HG02571 (cell line): ENCODE measurements around the gene WDR44.
"Not testable (repeated sequence)": the region's sequence is repeated elsewhere in the genome, so short reads cannot be mapped to it uniquely, and the experiment has no call there.

Experiments used
- ATAC-seq: cut with Tn5 transposase; IDR thresholded peaks from one replicate; pipeline ENCODE4 v1.9.1; 2021; ENCODE audit warnings: mild to moderate bottlenecking, moderate library complexity; ENCODE audit not compliant: unreplicated experiment

Gene WDR44

DNA sequence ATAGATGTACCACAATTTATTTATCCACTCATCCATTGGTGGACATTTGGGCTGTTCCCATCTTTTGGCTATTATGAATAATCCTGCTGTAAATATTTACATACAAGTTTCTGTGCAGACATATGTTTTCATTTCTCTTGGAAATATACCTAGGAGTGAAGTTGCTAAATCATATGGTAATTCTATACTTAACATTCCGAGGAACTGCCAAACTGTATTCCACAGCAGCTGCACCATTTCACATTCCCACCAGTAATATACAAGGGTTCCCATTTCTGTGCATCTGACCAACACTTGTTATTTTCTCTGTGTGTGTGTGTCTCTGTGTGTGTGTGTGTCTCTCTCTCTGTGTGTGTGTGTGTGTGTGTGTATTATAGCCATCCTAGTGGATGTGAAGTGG lies 134.3 kb downstream of the WDR44 start:
- ATAC-seq, result no peak

- not testable (repeated sequence) for ATAC-seq
Measured at GRCh38 chrX:118482384-118482783, 136.5 kb downstream of the WDR44 start.

GRCh38 chrX:118484216-118484903 lies 138.5 kb downstream of the WDR44 start:
- ATAC-seq, result no peak

DNA sequence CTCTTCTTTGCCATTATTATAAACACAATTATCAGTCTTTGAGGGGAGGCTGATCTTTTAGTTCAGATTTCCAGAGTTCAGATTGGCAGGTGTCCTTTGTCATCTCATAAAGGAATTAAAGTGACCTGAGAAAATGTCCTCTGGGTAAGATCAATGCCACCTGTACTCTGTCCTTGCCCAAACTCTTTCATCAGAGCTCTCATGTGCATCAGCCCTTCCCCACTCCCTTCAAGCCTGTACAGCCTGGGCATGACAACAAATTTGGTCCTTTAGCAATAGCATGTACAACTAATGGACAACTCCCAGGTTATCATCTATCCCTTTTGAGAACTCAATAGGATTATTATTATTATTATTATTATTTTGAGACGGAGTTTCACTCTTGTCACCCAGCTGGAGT lies 140.8 kb downstream of the WDR44 start:
- ATAC-seq, result not testable (repeated sequence)

GRCh38 chrX:118493016-118493415 lies 147.1 kb downstream of the WDR44 start:
- ATAC-seq, result no peak

DNA sequence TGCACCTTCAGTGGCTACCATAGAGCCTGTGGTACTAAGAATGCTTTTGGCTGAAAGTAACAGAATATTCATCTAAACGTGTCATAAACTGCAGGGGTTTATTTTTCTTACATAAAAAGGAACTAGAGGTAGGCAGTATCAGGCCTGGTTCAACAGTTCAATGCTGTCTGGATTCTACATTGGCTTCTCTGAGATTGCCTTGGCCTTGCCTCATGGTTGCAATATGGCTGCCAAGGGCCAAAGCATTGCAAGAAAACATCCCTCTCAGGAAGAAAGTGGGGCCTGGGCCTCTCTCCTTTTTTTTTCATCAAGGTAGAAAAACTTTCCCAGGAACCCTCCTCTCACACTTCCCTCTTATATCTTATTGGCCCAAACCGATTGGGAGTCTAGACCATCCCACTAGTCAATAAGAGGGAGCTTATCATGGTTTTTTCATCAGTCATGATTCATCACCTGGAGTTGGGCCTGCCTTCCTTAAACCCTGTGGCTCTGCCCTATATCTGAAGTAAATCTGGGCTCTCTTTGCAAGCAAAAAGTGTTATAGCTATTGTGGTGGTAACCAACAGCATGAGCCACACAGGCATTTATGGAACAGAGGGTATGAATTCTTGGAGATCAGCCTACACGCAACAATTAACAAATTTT lies 147.9 kb downstream of the WDR44 start:
- no peak for ATAC-seq

DNA sequence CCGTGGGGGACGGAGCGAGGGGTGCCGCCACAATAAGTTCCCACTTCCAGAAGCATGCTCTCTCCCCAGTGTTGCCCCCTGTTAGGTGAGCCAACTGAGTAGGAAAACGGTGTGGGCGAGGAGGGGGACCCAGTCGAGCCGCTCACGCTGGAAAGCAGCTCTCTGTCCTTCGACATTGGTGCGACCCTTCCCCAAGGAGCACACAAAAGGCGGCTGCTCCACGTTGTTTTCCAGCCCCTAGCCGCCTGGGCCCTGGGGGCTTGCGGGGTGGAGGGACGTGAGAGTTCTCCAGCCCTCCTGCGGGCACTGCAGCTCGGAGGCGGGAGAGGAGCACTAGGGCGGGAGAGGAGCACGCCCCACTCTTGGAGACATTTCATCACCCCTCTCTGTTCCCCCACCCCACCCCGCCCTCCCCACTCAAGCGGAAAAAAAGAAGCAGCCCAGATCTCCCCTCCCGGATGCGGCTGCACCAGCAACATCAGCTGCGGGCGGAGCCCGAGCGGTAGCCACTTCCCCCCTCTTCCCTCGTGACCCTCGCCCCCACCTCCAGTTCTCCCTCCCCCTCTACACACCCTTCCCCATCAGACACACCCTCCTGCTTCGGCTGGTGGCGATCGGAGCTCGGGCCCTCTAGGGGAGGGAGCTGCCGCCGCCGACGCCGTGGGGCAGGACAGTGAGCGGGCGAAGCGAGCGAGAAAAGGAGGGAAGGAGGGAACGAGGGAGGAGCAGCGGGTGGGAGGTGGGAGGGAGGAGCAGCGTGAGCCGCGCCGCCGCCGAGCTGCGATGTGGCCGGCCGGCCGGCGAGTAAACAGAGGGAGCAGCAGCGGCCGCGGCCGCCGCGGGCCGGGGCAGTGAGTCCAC lies 149.4 kb downstream of the WDR44 start, which contains the start of gene DOCK11:
Gene DOCK11 (plus strand): TSS at position 755 of the 861 bp plus-strand sequence. CDS start 157 bp downstream, outside the sequence.
- ATAC-seq, result peak; percentile 61

- ATAC-seq, result peak; percentile 52
Measured at GRCh38 chrX:118495958-118496762, 150.3 kb downstream of the WDR44 start.

GRCh38 chrX:118496763-118497079 lies 150.8 kb downstream of the WDR44 start:
- ATAC-seq, result peak; percentile 2

DNA sequence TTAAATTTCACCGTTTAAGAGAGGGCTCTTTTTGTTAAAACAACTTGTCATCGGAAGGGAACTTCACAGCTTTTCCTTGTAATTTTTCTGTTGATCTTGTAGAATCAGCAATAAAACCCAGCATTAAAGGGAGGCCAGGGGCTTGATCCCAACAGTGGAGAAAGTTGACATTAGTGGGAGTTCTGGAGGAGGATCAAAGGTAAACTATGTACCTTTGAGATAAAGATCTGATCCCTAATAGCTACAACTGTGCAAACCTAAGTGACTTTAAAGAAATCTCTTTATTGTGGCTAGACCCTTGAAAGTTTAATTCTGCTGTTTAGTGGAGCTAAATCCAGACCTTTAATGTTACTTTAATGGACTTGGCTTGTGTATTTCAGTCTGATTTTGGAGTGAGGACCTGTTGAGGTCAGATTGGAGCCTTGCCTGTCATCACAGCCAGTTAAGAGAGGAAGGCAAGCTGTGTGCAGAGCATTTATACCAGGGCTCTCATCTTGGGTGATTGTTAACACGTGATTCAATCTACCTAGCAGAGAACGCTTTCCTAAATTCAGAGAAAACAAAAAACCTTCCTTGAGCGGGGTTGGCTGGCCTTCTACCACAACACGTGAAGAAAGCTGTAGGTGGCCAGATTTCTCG lies 151.4 kb downstream of the WDR44 start:
- no peak for ATAC-seq

DNA sequence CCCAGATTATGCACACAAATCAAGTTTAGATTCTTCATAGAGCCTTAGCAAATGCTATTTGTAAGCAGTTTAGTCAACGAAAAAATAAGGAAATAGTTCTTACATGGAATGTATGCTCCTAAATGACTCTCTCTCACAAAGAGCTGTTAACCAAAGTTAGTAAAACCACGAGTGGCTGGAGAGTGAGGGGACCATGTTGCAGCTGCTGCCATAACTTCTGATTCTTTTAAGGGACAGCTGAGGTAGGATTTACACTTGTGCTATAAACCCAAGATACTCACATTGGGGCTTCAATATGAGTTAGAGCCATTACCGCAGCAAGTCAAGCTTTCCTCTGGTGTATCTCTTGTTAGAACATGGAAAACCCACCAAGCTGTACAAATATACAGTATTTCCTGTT lies 152.4 kb downstream of the WDR44 start:
- no peak for ATAC-seq

- no peak for ATAC-seq
Measured at GRCh38 chrX:118498755-118499154, 152.8 kb downstream of the WDR44 start.

DNA sequence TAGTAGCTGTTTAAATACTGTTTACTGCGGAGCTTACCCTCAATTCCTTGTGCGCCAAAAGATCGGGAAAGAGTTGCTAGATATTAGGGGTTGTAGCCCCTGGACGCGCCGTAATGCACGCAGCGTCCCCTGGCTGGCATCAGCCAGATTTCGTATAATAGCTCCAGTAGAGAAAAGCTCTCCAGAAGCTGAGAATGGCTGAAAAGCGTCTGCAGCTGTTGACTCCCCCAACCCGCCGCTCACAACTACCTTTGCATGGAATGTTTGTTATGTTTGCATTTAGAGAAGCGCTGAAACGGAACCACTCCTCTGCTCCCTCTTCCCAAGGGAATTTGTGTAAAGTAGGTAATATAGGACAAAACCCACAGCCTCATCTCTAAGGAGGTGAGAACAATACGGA lies 153.4 kb downstream of the WDR44 start:
- ATAC-seq, result no peak
